ENCODE measurements around the gene CCDC43.

CCDC43 gene

GRCh38 chr17:44672479-44673093 is 17.0 kb downstream of the CCDC43 start:
- Histone ChIP-seq H3K4me3 (ENCODE audit: low read length in 2 of 2) (no peak overlapping the region), H3K9ac (ENCODE audit: low read depth in 1 of 2, low read length in 2 of 2) (no peak overlapping the region), H3K27me3 (ENCODE audit: control insufficient read depth in 2 of 2, insufficient read depth in 2 of 2, low read length in 2 of 2) (no peaks in the 10 kb centered on the region), H3K27ac (ENCODE audit: low read depth in 2 of 2, low read length in 2 of 2) (no peak overlapping the region), H3K36me3 (ENCODE audit: control insufficient read depth in 2 of 2, insufficient read depth in 2 of 2, low read length in 2 of 2) (no peaks in the 10 kb centered on the region), H3K9me3 (ENCODE audit: control insufficient read depth in 2 of 2, low read length in 2 of 2) (no peaks in the 10 kb centered on the region), H3K4me1 (ENCODE audit: control insufficient read depth in 2 of 2, insufficient read depth in 2 of 2, low read length in 2 of 2) (no peaks in the 10 kb centered on the region)

DNA sequence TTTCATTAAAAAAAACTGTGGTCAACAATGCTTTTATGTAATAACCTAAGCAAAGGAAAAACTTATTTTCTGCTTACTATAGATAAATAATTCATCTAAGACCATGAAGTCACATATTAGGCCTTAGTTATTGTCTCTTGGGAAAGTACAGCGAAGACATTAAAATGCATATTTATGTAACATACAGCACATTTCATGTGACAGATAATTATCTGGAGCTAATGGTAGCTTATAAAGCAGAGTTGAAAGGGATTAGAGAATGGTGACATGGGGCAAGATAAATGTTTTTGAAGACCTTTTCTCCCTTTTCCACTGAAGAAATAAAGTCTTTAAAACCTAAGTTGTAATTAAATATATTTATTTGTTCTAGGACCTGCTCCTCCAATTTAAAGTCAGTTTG is 23.6 kb downstream of the CCDC43 start:
- no peak overlapping the region for H3K4me3 ChIP-seq (ENCODE audit: low read length in 2 of 2)
- no peaks in the 10 kb centered on the region for H3K9me3 ChIP-seq (ENCODE audit: control insufficient read depth in 2 of 2, low read length in 2 of 2)
- no peaks in the 10 kb centered on the region for H3K4me1 ChIP-seq (ENCODE audit: control insufficient read depth in 2 of 2, insufficient read depth in 2 of 2, low read length in 2 of 2)
- no peak overlapping the region for H3K27ac ChIP-seq (ENCODE audit: low read depth in 2 of 2, low read length in 2 of 2)
- no peak overlapping the region for H3K9ac ChIP-seq (ENCODE audit: low read depth in 1 of 2, low read length in 2 of 2)
- no peaks in the 10 kb centered on the region for H3K36me3 ChIP-seq (ENCODE audit: control insufficient read depth in 2 of 2, insufficient read depth in 2 of 2, low read length in 2 of 2)
- no peaks in the 10 kb centered on the region for H3K27me3 ChIP-seq (ENCODE audit: control insufficient read depth in 2 of 2, insufficient read depth in 2 of 2, low read length in 2 of 2)

GRCh38 chr17:44664867-44665266 is 24.7 kb downstream of the CCDC43 start:
- H3K4me1 ChIP-seq (ENCODE audit: control insufficient read depth in 2 of 2, insufficient read depth in 2 of 2, low read length in 2 of 2): no peaks in the 10 kb centered on the region

DNA sequence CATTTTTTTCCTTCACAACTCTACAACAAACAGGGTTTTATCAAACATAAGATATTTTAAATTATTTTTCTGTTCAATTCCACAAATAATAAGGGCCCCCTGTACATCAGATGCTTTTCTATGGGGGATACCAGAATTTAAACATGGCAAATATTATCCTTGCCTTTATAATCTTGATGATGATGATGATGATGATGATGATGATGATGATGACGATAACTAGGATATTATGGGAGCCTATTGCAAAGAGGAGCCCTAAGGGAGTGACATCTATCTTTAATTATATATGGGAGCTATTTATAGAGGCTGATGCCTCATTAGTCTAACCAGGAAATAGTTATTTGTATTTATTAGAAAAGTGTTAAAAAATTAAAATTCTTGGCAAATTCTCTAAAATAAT is 26.5 kb downstream of the CCDC43 start:
- Histone ChIP-seq H3K4me3 (ENCODE audit: low read length in 2 of 2) (no peak overlapping the region), H3K4me1 (ENCODE audit: control insufficient read depth in 2 of 2, insufficient read depth in 2 of 2, low read length in 2 of 2) (no peaks in the 10 kb centered on the region), H3K27ac (ENCODE audit: low read depth in 2 of 2, low read length in 2 of 2) (no peak overlapping the region), H3K9ac (ENCODE audit: low read depth in 1 of 2, low read length in 2 of 2) (no peak overlapping the region), H3K36me3 (ENCODE audit: control insufficient read depth in 2 of 2, insufficient read depth in 2 of 2, low read length in 2 of 2) (no peaks in the 10 kb centered on the region), H3K27me3 (ENCODE audit: control insufficient read depth in 2 of 2, insufficient read depth in 2 of 2, low read length in 2 of 2) (no peaks in the 10 kb centered on the region), H3K9me3 (ENCODE audit: control insufficient read depth in 2 of 2, low read length in 2 of 2) (no peaks in the 10 kb centered on the region)

More at GRCh38 chr17:44664867-44665266, 24.7 kb downstream of the CCDC43 start:
- Histone ChIP-seq H3K9ac (ENCODE audit: low read depth in 1 of 2, low read length in 2 of 2) (no peak overlapping the region), H3K27ac (ENCODE audit: low read depth in 2 of 2, low read length in 2 of 2) (no peak overlapping the region), H3K4me3 (ENCODE audit: low read length in 2 of 2) (no peak overlapping the region), H3K27me3 (ENCODE audit: control insufficient read depth in 2 of 2, insufficient read depth in 2 of 2, low read length in 2 of 2) (no peaks in the 10 kb centered on the region), H3K36me3 (ENCODE audit: control insufficient read depth in 2 of 2, insufficient read depth in 2 of 2, low read length in 2 of 2) (no peaks in the 10 kb centered on the region), H3K9me3 (ENCODE audit: control insufficient read depth in 2 of 2, low read length in 2 of 2) (no peaks in the 10 kb centered on the region)

DNA sequence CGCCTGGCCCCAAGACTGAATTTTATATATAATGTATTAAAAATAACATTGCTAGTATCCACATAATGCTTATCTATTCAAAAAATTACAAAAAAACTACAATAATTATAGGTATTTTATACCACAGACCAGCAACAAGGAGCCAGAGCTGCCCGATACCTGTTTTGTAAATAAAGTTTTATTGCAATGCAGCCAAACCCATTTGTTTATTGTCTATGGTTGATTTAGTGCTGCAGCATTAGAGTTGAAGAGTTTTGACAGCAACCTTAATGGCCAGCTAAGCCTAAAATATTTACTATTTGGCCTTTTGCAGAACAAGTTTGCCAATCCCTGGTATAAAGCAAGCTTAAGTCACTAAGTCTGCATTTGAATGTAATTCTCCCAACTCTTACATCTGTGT is 27.7 kb downstream of the CCDC43 start:
- H3K4me1 ChIP-seq (ENCODE audit: control insufficient read depth in 2 of 2, insufficient read depth in 2 of 2, low read length in 2 of 2): peaks cover 0 to 3% of the 10 kb centered on the region in 2 donors
- no peak overlapping the region for H3K4me3 ChIP-seq (ENCODE audit: low read length in 2 of 2)
- no peaks in the 10 kb centered on the region for H3K36me3 ChIP-seq (ENCODE audit: control insufficient read depth in 2 of 2, insufficient read depth in 2 of 2, low read length in 2 of 2)
- peaks cover 0 to 2% of the 10 kb centered on the region in 2 donors for H3K27me3 ChIP-seq (ENCODE audit: control insufficient read depth in 2 of 2, insufficient read depth in 2 of 2, low read length in 2 of 2)
- H3K9me3 ChIP-seq (ENCODE audit: control insufficient read depth in 2 of 2, low read length in 2 of 2): no peaks in the 10 kb centered on the region
- H3K27ac ChIP-seq (ENCODE audit: low read depth in 2 of 2, low read length in 2 of 2): no peak overlapping the region
- H3K9ac ChIP-seq (ENCODE audit: low read depth in 1 of 2, low read length in 2 of 2): no peak overlapping the region

- peak within 1 kb of the TSS in 1 of 2 donors; percentile 20 for H3K4me3 ChIP-seq (ENCODE audit: low read length in 2 of 2)
- H3K27me3 ChIP-seq (ENCODE audit: control insufficient read depth in 2 of 2, insufficient read depth in 2 of 2, low read length in 2 of 2): peaks cover 3 to 7% of the 10 kb centered on the region in 2 donors
- H3K9ac ChIP-seq (ENCODE audit: low read depth in 1 of 2, low read length in 2 of 2): no peak within 1 kb of the TSS
- H3K27ac ChIP-seq (ENCODE audit: low read depth in 2 of 2, low read length in 2 of 2): no peak within 1 kb of the TSS
- H3K36me3 ChIP-seq (ENCODE audit: control insufficient read depth in 2 of 2, insufficient read depth in 2 of 2, low read length in 2 of 2): no peaks in the 10 kb centered on the region
- peaks cover 0 to 3% of the 10 kb centered on the region in 2 donors for H3K4me1 ChIP-seq (ENCODE audit: control insufficient read depth in 2 of 2, insufficient read depth in 2 of 2, low read length in 2 of 2)
- H3K9me3 ChIP-seq (ENCODE audit: control insufficient read depth in 2 of 2, low read length in 2 of 2): no peaks in the 10 kb centered on the region
These were observed 33.4 kb downstream of the CCDC43 start, which contains the start of gene MEIOC for GRCh38 chr17:44655983-44656710. TSS of gene MEIOC (plus strand) at chr17:44656468. CDS start at chr17:44656614, 146 bp downstream.

GRCh38 chr17:44653954-44654353 is 35.6 kb downstream of the CCDC43 start:
- Histone ChIP-seq H3K27me3 (ENCODE audit: control insufficient read depth in 2 of 2, insufficient read depth in 2 of 2, low read length in 2 of 2) (peaks cover 3 to 7% of the 10 kb centered on the region in 2 donors), H3K36me3 (ENCODE audit: control insufficient read depth in 2 of 2, insufficient read depth in 2 of 2, low read length in 2 of 2) (no peaks in the 10 kb centered on the region), H3K4me3 (ENCODE audit: low read length in 2 of 2) (no peak overlapping the region), H3K9me3 (ENCODE audit: control insufficient read depth in 2 of 2, low read length in 2 of 2) (no peaks in the 10 kb centered on the region), H3K9ac (ENCODE audit: low read depth in 1 of 2, low read length in 2 of 2) (no peak overlapping the region), H3K27ac (ENCODE audit: low read depth in 2 of 2, low read length in 2 of 2) (no peak overlapping the region), H3K4me1 (ENCODE audit: control insufficient read depth in 2 of 2, insufficient read depth in 2 of 2, low read length in 2 of 2) (peaks cover 0 to 3% of the 10 kb centered on the region in 2 donors)

- no peaks in the 10 kb centered on the region for H3K9me3 ChIP-seq (ENCODE audit: control insufficient read depth in 2 of 2, low read length in 2 of 2)
- no peaks in the 10 kb centered on the region for H3K36me3 ChIP-seq (ENCODE audit: control insufficient read depth in 2 of 2, insufficient read depth in 2 of 2, low read length in 2 of 2)
- no peak overlapping the region for H3K27ac ChIP-seq (ENCODE audit: low read depth in 2 of 2, low read length in 2 of 2)
- H3K27me3 ChIP-seq (ENCODE audit: control insufficient read depth in 2 of 2, insufficient read depth in 2 of 2, low read length in 2 of 2): peaks cover 3 to 7% of the 10 kb centered on the region in 2 donors
- H3K4me1 ChIP-seq (ENCODE audit: control insufficient read depth in 2 of 2, insufficient read depth in 2 of 2, low read length in 2 of 2): peaks cover 0 to 3% of the 10 kb centered on the region in 2 donors
- H3K4me3 ChIP-seq (ENCODE audit: low read length in 2 of 2): no peak overlapping the region
- no peak overlapping the region for H3K9ac ChIP-seq (ENCODE audit: low read depth in 1 of 2, low read length in 2 of 2)
These were observed 36.2 kb downstream of the CCDC43 start for GRCh38 chr17:44653384-44653783.

- no peaks in the 10 kb centered on the region for H3K9me3 ChIP-seq (ENCODE audit: control insufficient read depth in 2 of 2, low read length in 2 of 2)
These were observed 36.8 kb downstream of the CCDC43 start for GRCh38 chr17:44652727-44653126.

DNA sequence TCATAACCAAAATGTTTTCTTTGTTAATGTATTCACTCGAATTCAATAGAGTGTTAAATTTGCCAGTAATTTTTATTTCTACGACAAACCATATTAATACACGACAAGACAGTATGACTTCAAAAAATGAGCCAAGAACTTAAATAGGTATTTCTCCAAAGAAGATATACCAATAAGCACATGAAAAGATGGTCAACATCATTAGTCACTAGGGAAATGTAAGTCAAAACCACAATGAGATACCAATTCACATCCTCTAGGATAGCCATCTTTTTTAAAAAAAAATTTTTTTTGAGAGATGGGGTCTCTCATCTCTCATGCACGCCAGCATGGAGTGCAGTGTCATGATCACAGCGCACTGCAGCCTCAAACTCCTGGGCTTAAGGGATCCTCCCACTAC is 38.3 kb downstream of the CCDC43 start:
- no peak overlapping the region for H3K27ac ChIP-seq (ENCODE audit: low read depth in 2 of 2, low read length in 2 of 2)
- peaks cover 0 to 7% of the 10 kb centered on the region in 2 donors for H3K27me3 ChIP-seq (ENCODE audit: control insufficient read depth in 2 of 2, insufficient read depth in 2 of 2, low read length in 2 of 2)
- H3K9me3 ChIP-seq (ENCODE audit: control insufficient read depth in 2 of 2, low read length in 2 of 2): no peaks in the 10 kb centered on the region
- no peak overlapping the region for H3K9ac ChIP-seq (ENCODE audit: low read depth in 1 of 2, low read length in 2 of 2)
- no peaks in the 10 kb centered on the region for H3K4me1 ChIP-seq (ENCODE audit: control insufficient read depth in 2 of 2, insufficient read depth in 2 of 2, low read length in 2 of 2)
- H3K36me3 ChIP-seq (ENCODE audit: control insufficient read depth in 2 of 2, insufficient read depth in 2 of 2, low read length in 2 of 2): no peaks in the 10 kb centered on the region
- no peak overlapping the region for H3K4me3 ChIP-seq (ENCODE audit: low read length in 2 of 2)

More at GRCh38 chr17:44652727-44653126, 36.8 kb downstream of the CCDC43 start:
- Histone ChIP-seq H3K4me3 (ENCODE audit: low read length in 2 of 2) (no peak overlapping the region), H3K9ac (ENCODE audit: low read depth in 1 of 2, low read length in 2 of 2) (no peak overlapping the region), H3K4me1 (ENCODE audit: control insufficient read depth in 2 of 2, insufficient read depth in 2 of 2, low read length in 2 of 2) (peaks cover 0 to 3% of the 10 kb centered on the region in 2 donors), H3K27ac (ENCODE audit: low read depth in 2 of 2, low read length in 2 of 2) (no peak overlapping the region), H3K36me3 (ENCODE audit: control insufficient read depth in 2 of 2, insufficient read depth in 2 of 2, low read length in 2 of 2) (no peaks in the 10 kb centered on the region), H3K27me3 (ENCODE audit: control insufficient read depth in 2 of 2, insufficient read depth in 2 of 2, low read length in 2 of 2) (peaks cover 3 to 7% of the 10 kb centered on the region in 2 donors)
